Small intestine (tissue), 7 donors: ENCODE data around the gene DNAJC25. TPM values are rescaled to one million over a fixed set of nuclear protein-coding genes. Genes with fewer than 3 reads are reported as not detected.
A peak's percentile ranks its signal among the peaks of the same experiment; 100 is the strongest.

Experiments used
- DNase-seq, 2 donors: peaks; one replicate each; pipeline versions ENCODE4 v3.0.0 to v3.0.0-alpha.2; 2013
- FAIRE-seq: peaks from 2 replicates; lab custom pipeline; 2012; peaks lifted over from hg19 to GRCh38; lab: Jason Lieb, UNC
- H3K27ac ChIP-seq, 3 donors: one replicate each; pipeline ENCODE4 v1.5.1; 2013; ENCODE audit warnings: low read length in 2 of 3, mild to moderate bottlenecking in 2 of 3, control low read depth in 1 of 3, inconsistent platforms in 1 of 3, low read depth in 1 of 3, moderate library complexity in 1 of 3
- H3K27me3 ChIP-seq, 3 donors: one replicate each; pipeline ENCODE4 v1.6.1; 2013; ENCODE audit warnings: low read length in 3 of 3, inconsistent platforms in 1 of 3; ENCODE audit not compliant: control insufficient read depth in 3 of 3, insufficient read depth in 3 of 3
- H3K36me3 ChIP-seq, 3 donors: one replicate each; pipeline ENCODE4 v1.6.1; 2013; ENCODE audit warnings: low read length in 3 of 3, inconsistent platforms in 1 of 3, low read depth in 1 of 3, mild to moderate bottlenecking in 1 of 3, moderate library complexity in 1 of 3; ENCODE audit not compliant: control insufficient read depth in 3 of 3, insufficient read depth in 2 of 3
- H3K4me1 ChIP-seq, 3 donors: one replicate each; pipeline ENCODE4 v1.6.1; 2013; ENCODE audit warnings: low read length in 2 of 3, inconsistent platforms in 1 of 3, low read depth in 1 of 3, mild to moderate bottlenecking in 1 of 3, moderate library complexity in 1 of 3; ENCODE audit not compliant: control insufficient read depth in 3 of 3, insufficient read depth in 2 of 3
- H3K4me3 ChIP-seq, 3 donors: one replicate each; pipeline ENCODE4 v1.5.1; 2013; ENCODE audit warnings: low read length in 3 of 3, control low read depth in 1 of 3, inconsistent platforms in 1 of 3, low read depth in 1 of 3, mild to moderate bottlenecking in 1 of 3, moderate library complexity in 1 of 3
- H3K9me3 ChIP-seq, 2 donors: one replicate each; pipeline ENCODE4 v1.6.1; 2013; ENCODE audit warnings: low read depth in 1 of 2, low read length in 1 of 2; ENCODE audit not compliant: control insufficient read depth in 2 of 2, insufficient read depth in 1 of 2
- WGBS, 3 donors: extraction: QIAGEN DNeasy Blood & Tissue Kit; methylation state at CpG; one replicate each; pipeline ENCODE4 v1.1.7; 2013; 5-methylcytosine and 5-hydroxymethylcytosine counted together
- polyA plus RNA-seq, 4 donors: library from polyadenylated mRNA; stranded (reverse) in 3 of 4; unstranded in 1 of 4; fragments of 200-250 nt in 3 of 4; fragments of 120-200 nt in 1 of 4; gene quantifications; one replicate each; pipeline versions ENCODE4 v1.2.1 to v1.2.3, GENCODE V29; 2013
- donor health status: healthy with polysubstance abuse.
- donor health status: control.
- donor health status: control.
- donor health status: Bipolar disorder and iron deficiency.
- donor health status: healthy.

The DNAJC25 gene
- polyA plus RNA-seq, 4 donors: 2.7 to 14.3 (median 7.2) TPM

- WGBS, 3 donors: 76 to 90% (median 81%) methylated on average over 4 of the region's 4 CpGs
- FAIRE-seq (no peak), DNase-seq (no peak)
- H3K4me3 ChIP-seq: no peak overlapping the region
- H3K4me1 ChIP-seq: peaks cover 0 to 2% (median 0%) of the 10 kb centered on the region in 3 donors
- peaks cover 0 to 12% (median 2%) of the 10 kb centered on the region in 3 donors for H3K36me3 ChIP-seq
- no peaks in the 10 kb centered on the region for H3K27me3 ChIP-seq
- no peaks in the 10 kb centered on the region for H3K9me3 ChIP-seq
- H3K27ac ChIP-seq: no peak overlapping the region
These were observed 16.9 kb downstream of the DNAJC25 start for GRCh38 chr9:111648066-111648465.

- Histone ChIP-seq H3K27me3 (no peaks in the 10 kb centered on the region), H3K9me3 (no peaks in the 10 kb centered on the region), H3K4me3 (no peak overlapping the region), H3K27ac (no peak overlapping the region), H3K4me1 (peaks cover 0 to 2% (median 0%) of the 10 kb centered on the region in 3 donors), H3K36me3 (peaks cover 0 to 12% (median 4%) of the 10 kb centered on the region in 3 donors)
- WGBS, 3 donors: 22 to 72% (median 37%) methylated on average over 4 of the region's 4 CpGs
- no peak for DNase-seq
- FAIRE-seq: no peak
These were observed 17.9 kb downstream of the DNAJC25 start for GRCh38 chr9:111649016-111649415.

DNA sequence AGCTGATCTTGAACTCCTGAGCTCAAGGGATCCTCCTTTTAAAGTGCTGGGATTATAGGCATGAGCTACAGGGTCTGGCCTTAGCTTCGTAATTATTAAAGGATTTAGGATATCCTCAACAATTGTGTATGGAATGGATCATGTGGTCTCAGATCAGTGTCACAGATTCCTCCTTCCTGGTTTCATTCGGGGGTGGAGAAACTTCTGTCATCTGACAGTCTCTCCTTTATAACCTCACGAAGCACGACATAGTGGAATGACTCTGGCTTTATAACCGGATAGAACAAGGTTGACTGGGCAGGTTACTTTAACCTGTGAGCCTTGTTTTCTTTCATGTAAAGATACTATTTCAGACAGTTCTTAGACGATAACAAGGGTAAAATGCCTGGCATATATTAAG lies 25.9 kb downstream of the DNAJC25 start:
- 16 to 64% (median 52%) methylated on average over 6 of the region's 6 CpGs for WGBS, 3 donors
- H3K27me3 ChIP-seq: no peaks in the 10 kb centered on the region
- peaks cover 0 to 3% (median 0%) of the 10 kb centered on the region in 3 donors for H3K36me3 ChIP-seq
- H3K4me1 ChIP-seq: peaks cover 0 to 9% (median 0%) of the 10 kb centered on the region in 3 donors
- DNase-seq (peak; percentile 65 to 86), FAIRE-seq (no peak)
- no peaks in the 10 kb centered on the region for H3K9me3 ChIP-seq
- H3K27ac ChIP-seq: peak overlapping the region in 1 of 3 donors; percentile 74
- no peak overlapping the region for H3K4me3 ChIP-seq

- no peaks in the 10 kb centered on the region for H3K27me3 ChIP-seq
- H3K4me3 ChIP-seq: no peak overlapping the region
- H3K9me3 ChIP-seq: no peaks in the 10 kb centered on the region
- FAIRE-seq: no peak
- peaks cover 0 to 17% (median 0%) of the 10 kb centered on the region in 3 donors for H3K4me1 ChIP-seq
- H3K36me3 ChIP-seq: peaks cover 0 to 3% (median 0%) of the 10 kb centered on the region in 3 donors
- DNase-seq: peak; percentile 46 to 74
- WGBS, 3 donors: 47 to 66% (median 50%) methylated on average over 8 of the region's 8 CpGs
- H3K27ac ChIP-seq: no peak overlapping the region
These were observed 27.8 kb downstream of the DNAJC25 start for GRCh38 chr9:111658943-111659342.

DNA sequence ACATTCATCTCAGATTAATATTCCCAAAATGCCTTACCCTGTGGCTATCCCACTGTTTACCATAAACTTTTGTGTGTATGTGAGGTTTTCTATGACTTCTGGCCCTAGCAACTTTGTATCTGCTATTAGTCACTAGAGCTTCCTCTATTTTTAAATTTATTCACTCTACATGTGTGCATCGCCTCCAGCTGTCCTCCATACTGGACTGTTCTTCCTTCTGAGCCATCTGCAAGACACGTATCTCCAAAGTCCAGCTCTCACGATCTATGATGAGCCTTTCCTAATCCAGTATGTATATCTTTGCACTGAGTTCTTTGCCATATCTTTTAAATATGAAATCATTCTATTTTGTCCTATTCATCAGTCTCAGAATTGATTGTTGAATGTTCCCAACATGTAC lies 28.6 kb downstream of the DNAJC25 start:
- 89 to 95% (median 91%) methylated on average over 3 of the region's 3 CpGs for WGBS, 3 donors

DNA sequence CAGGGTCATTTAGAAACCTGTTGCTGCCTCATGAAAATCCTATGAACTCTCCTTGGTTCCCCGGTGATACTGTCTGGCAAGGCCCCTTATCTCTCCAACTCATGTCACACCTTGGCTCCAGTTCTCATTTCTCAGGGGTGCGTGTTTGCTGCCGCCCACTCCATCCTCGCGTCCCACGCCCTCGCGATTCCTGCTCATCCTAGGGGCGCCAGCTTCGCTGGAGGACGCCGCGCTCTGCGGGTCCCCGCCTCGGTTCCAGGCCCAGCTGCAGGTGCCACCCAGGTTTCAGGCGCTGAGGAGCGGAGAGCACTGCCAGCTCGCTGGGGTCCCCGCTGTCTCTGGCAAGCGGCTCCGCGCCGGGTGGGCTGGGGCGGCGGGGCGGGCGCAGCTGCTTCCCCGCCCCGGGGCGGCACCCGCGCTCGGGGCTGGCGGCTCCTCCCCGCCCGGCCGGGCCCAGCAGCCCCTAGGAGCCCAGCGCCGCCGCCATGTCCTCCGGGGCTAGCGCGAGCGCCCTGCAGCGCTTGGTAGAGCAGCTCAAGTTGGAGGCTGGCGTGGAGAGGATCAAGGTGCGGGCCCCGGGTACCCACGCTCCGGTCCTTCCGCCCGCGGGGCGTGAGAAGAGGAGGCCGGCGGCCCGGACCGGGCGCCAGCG lies 30.1 kb downstream of the DNAJC25 start, which contains the start of gene GNG10:
TSS of gene GNG10 (plus strand) at position 456 of the 652 bp plus-strand sequence. CDS start at position 486, 30 bp downstream.
- peak within 1 kb of the TSS; percentile 67 to 79 (median 72) for H3K27ac ChIP-seq
- no peaks in the 10 kb centered on the region for H3K27me3 ChIP-seq
- H3K36me3 ChIP-seq: no peaks in the 10 kb centered on the region
- H3K4me3 ChIP-seq: peak within 1 kb of the TSS; percentile 73 to 83 (median 76)
- no peaks in the 10 kb centered on the region for H3K9me3 ChIP-seq
- 0 to 1% (median 1%) methylated on average over 39 to 61 of the region's 61 CpGs for WGBS, 3 donors
- peaks cover 0 to 17% (median 0%) of the 10 kb centered on the region in 3 donors for H3K4me1 ChIP-seq
- FAIRE-seq (no peak), DNase-seq (peak; percentile 55 to 82)

More for the DNA sequence above, 28.6 kb downstream of the DNAJC25 start:
- peaks cover 0 to 17% (median 0%) of the 10 kb centered on the region in 3 donors for H3K4me1 ChIP-seq
- no peaks in the 10 kb centered on the region for H3K27me3 ChIP-seq
- no peaks in the 10 kb centered on the region for H3K9me3 ChIP-seq
- H3K27ac ChIP-seq: no peak overlapping the region
- H3K36me3 ChIP-seq: peaks cover 0 to 2% (median 0%) of the 10 kb centered on the region in 3 donors
- FAIRE-seq (no peak), DNase-seq (no peak)
- H3K4me3 ChIP-seq: no peak overlapping the region

GRCh38 chr9:111661802-111662521 lies 30.8 kb downstream of the DNAJC25 start:
- peak; percentile 21 to 73 for DNase-seq
- no peak for FAIRE-seq
- Histone ChIP-seq H3K4me3 (peak overlapping the region; percentile 73 to 83 (median 76)), H3K4me1 (peaks cover 0 to 13% (median 0%) of the 10 kb centered on the region in 3 donors), H3K27ac (peak overlapping the region in 2 of 3 donors; percentile 67 to 79), H3K27me3 (no peaks in the 10 kb centered on the region), H3K9me3 (no peaks in the 10 kb centered on the region), H3K36me3 (peaks cover 0 to 3% (median 3%) of the 10 kb centered on the region in 3 donors)
- WGBS, 3 donors: 1% methylated on average over 36 to 57 of the region's 57 CpGs

GRCh38 chr9:111662576-111663300 lies 31.6 kb downstream of the DNAJC25 start:
- FAIRE-seq (no peak), DNase-seq (peak in 1 of 2 donors; percentile 29)
- Histone ChIP-seq H3K27ac (peak overlapping the region in 2 of 3 donors; percentile 67 to 79), H3K9me3 (no peaks in the 10 kb centered on the region), H3K36me3 (peaks cover 0 to 9% (median 7%) of the 10 kb centered on the region in 3 donors), H3K27me3 (no peaks in the 10 kb centered on the region), H3K4me3 (peak overlapping the region; percentile 70 to 83 (median 73)), H3K4me1 (peaks cover 0 to 8% (median 0%) of the 10 kb centered on the region in 3 donors)
- 19 to 28% (median 25%) methylated on average over 7 of the region's 7 CpGs for WGBS, 3 donors
